Ovary (tissue), 3 donors: ENCODE data around the gene RMDN3.

Source experiments
- EP300 ChIP-seq: sonication (generic); formaldehyde crosslinking; IDR thresholded peaks from one replicate; pipeline ENCODE4 v1.6.1; 2017; ENCODE audit warnings: antibody characterized with exemption
- POLR2A ChIP-seq: fragments of 450-650 bp; IDR thresholded peaks from one replicate; pipeline ENCODE4 v1.6.1; 2017; ENCODE audit warnings: antibody characterized with exemption, mild to moderate bottlenecking, moderate library complexity
- TF ChIP-seq, protein P1 (sequence below), 3 donors: fragments of 450-650 bp in 2 of 3; fragments of 200-600 bp in 1 of 3; IDR thresholded peaks; one replicate each; pipeline versions ENCODE4 v1.5.1 to v1.8.0; 2016 to 2022; ENCODE audit warnings: antibody characterized with exemption in 3 of 3, mild to moderate bottlenecking in 1 of 3
- donor health status: DM: no; HTN: no; CAD: no.

DNA sequence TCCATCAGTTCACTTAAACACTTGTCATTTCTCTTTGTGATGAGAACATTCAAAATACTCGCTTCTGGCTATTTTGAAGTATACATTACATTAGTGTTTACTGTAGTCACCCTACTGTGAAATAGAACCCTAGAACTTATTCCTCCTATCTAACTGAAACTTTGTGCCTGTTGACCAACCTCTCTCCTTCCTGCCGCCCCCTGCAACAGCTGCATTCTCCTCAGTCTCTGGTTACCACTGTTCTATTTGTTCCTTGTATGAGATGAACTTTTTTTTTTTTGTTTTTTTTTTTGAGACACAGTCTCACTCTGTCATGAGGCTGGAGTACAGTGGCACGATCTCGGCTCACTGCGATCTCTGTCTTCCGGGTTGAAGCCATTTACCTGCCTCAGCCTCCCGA, 57.1 kb downstream of the RMDN3 start:
- TF ChIP-seq, protein P1, sequence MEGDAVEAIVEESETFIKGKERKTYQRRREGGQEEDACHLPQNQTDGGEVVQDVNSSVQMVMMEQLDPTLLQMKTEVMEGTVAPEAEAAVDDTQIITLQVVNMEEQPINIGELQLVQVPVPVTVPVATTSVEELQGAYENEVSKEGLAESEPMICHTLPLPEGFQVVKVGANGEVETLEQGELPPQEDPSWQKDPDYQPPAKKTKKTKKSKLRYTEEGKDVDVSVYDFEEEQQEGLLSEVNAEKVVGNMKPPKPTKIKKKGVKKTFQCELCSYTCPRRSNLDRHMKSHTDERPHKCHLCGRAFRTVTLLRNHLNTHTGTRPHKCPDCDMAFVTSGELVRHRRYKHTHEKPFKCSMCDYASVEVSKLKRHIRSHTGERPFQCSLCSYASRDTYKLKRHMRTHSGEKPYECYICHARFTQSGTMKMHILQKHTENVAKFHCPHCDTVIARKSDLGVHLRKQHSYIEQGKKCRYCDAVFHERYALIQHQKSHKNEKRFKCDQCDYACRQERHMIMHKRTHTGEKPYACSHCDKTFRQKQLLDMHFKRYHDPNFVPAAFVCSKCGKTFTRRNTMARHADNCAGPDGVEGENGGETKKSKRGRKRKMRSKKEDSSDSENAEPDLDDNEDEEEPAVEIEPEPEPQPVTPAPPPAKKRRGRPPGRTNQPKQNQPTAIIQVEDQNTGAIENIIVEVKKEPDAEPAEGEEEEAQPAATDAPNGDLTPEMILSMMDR (IDR thresholded peaks at IDR 0.05) = no peak
- no peak for TF ChIP-seq POLR2A
- TF ChIP-seq EP300 = no peak
